ENCODE data around the gene SATB2.

SATB2 gene

GRCh38 chr2:199258291-199258690 is 199.4 kb downstream of the SATB2 start:
- Mint-ChIP-seq H3K4me3 (no peak overlapping the region), H3K9me3 (peaks cover 11% of the 10 kb centered on the region), H3K36me3 (no peaks in the 10 kb centered on the region), H3K27ac (no peak overlapping the region), H3K4me1 (no peaks in the 10 kb centered on the region)
- ATAC-seq (no peak), DNase-seq (ENCODE audit: low spot score in 2 of 2) (no peak)

- no peaks in the 10 kb centered on the region for H3K36me3 Mint-ChIP-seq
- H3K9me3 Mint-ChIP-seq, result peaks cover 8% of the 10 kb centered on the region
- no peak overlapping the region for H3K27ac Mint-ChIP-seq
- DNase-seq (ENCODE audit: low spot score in 2 of 2) (no peak), ATAC-seq (no peak)
- no peaks in the 10 kb centered on the region for H3K4me1 Mint-ChIP-seq
- no peak overlapping the region for H3K4me3 Mint-ChIP-seq
These were observed 200.2 kb downstream of the SATB2 start for GRCh38 chr2:199257261-199258224.

- Mint-ChIP-seq H3K36me3 (no peaks in the 10 kb centered on the region), H3K4me1 (no peaks in the 10 kb centered on the region), H3K27ac (no peak overlapping the region), H3K9me3 (peaks cover 3% of the 10 kb centered on the region), H3K4me3 (no peak overlapping the region)
- ATAC-seq, result no peak
- no peak for DNase-seq (ENCODE audit: low spot score in 2 of 2)
These were observed 227.6 kb downstream of the SATB2 start for GRCh38 chr2:199230091-199230490.

- Mint-ChIP-seq H3K36me3 (no peaks in the 10 kb centered on the region), H3K9me3 (no peaks in the 10 kb centered on the region), H3K4me3 (no peak overlapping the region), H3K27ac (no peak overlapping the region), H3K4me1 (no peaks in the 10 kb centered on the region)
- DNase-seq (ENCODE audit: low spot score in 2 of 2) (peak in 1 of 2 donors; percentile 51), ATAC-seq (peak; percentile 93)
These were observed 228.6 kb downstream of the SATB2 start for GRCh38 chr2:199228887-199229819.

- ATAC-seq (no peak), DNase-seq (ENCODE audit: low spot score in 2 of 2) (no peak)
- Mint-ChIP-seq H3K9me3 (no peaks in the 10 kb centered on the region), H3K4me1 (no peaks in the 10 kb centered on the region), H3K4me3 (no peak overlapping the region), H3K36me3 (no peaks in the 10 kb centered on the region), H3K27ac (no peak overlapping the region)
These were observed 233.9 kb downstream of the SATB2 start for GRCh38 chr2:199223791-199224190.

GRCh38 chr2:199220920-199221319 is 236.8 kb downstream of the SATB2 start:
- Mint-ChIP-seq H3K27ac (no peak overlapping the region), H3K36me3 (no peaks in the 10 kb centered on the region), H3K4me1 (no peaks in the 10 kb centered on the region), H3K9me3 (no peaks in the 10 kb centered on the region), H3K4me3 (no peak overlapping the region)
- ATAC-seq (no peak), DNase-seq (ENCODE audit: low spot score in 2 of 2) (no peak)

- DNase-seq (ENCODE audit: low spot score in 2 of 2), result no peak
- ATAC-seq, result no peak
- H3K36me3 Mint-ChIP-seq, result no peaks in the 10 kb centered on the region
- H3K27ac Mint-ChIP-seq, result no peak overlapping the region
- no peaks in the 10 kb centered on the region for H3K9me3 Mint-ChIP-seq
- H3K4me3 Mint-ChIP-seq, result no peak overlapping the region
- no peaks in the 10 kb centered on the region for H3K4me1 Mint-ChIP-seq
These were observed 238.2 kb downstream of the SATB2 start for GRCh38 chr2:199219551-199219950.
